ENCODE results near the gene LYG1.
"Not testable (repeated sequence)": the region's sequence is repeated elsewhere in the genome, so short reads cannot be mapped to it uniquely, and the experiment has no call there.

LYG1 gene

GRCh38 chr2:99301097-99301496 lies at the start of gene LYG1:
Gene LYG1 (minus strand): TSS chr2:99301197. CDS start chr2:99295670, 5,527 bp downstream.
- not testable (repeated sequence) for DNase-seq (ENCODE audit: low read depth in 3 of 3)

GRCh38 chr2:99350194-99350593 lies 49.2 kb upstream of the LYG1 start:
- DNase-seq (ENCODE audit: low read depth in 3 of 3): no peak

GRCh38 chr2:99348173-99348572 lies 47.2 kb upstream of the LYG1 start:
- DNase-seq (ENCODE audit: low read depth in 3 of 3): no peak

- DNase-seq (ENCODE audit: low read depth in 3 of 3): no peak
Measured at GRCh38 chr2:99346218-99346617, 45.2 kb upstream of the LYG1 start.

GRCh38 chr2:99345446-99345845 lies 44.4 kb upstream of the LYG1 start:
- DNase-seq (ENCODE audit: low read depth in 3 of 3): not testable (repeated sequence)

GRCh38 chr2:99342536-99342935 lies 41.5 kb upstream of the LYG1 start:
- DNase-seq (ENCODE audit: low read depth in 3 of 3): no peak

GRCh38 chr2:99340669-99341236 lies 39.8 kb upstream of the LYG1 start:
- DNase-seq (ENCODE audit: low read depth in 3 of 3): no peak

- no peak for DNase-seq (ENCODE audit: low read depth in 3 of 3)
Measured at GRCh38 chr2:99338029-99338585, 37.1 kb upstream of the LYG1 start.

GRCh38 chr2:99337113-99338028 lies 36.4 kb upstream of the LYG1 start, which contains the start of gene EIF5B:
Gene EIF5B (plus strand): TSS chr2:99337389. CDS start chr2:99337555, 166 bp downstream.
- peak; percentile 87 to 92 (median 91) for DNase-seq (ENCODE audit: low read depth in 3 of 3)

- DNase-seq (ENCODE audit: low read depth in 3 of 3): no peak
Measured at GRCh38 chr2:99336804-99337112, 35.8 kb upstream of the LYG1 start.

GRCh38 chr2:99335911-99336803 lies 35.2 kb upstream of the LYG1 start, which contains the start of gene TXNDC9:
Gene TXNDC9 (minus strand): TSS chr2:99336333. CDS start chr2:99333210, 3,123 bp downstream.
- DNase-seq (ENCODE audit: low read depth in 3 of 3): peak; percentile 95 to 97 (median 97)

- DNase-seq (ENCODE audit: low read depth in 3 of 3): no peak
Measured at GRCh38 chr2:99325384-99325783, 24.4 kb upstream of the LYG1 start.

GRCh38 chr2:99317873-99318200 lies 16.8 kb upstream of the LYG1 start:
- not testable (repeated sequence) for DNase-seq (ENCODE audit: low read depth in 3 of 3)

GRCh38 chr2:99317161-99317872 lies 16.3 kb upstream of the LYG1 start:
- no peak for DNase-seq (ENCODE audit: low read depth in 3 of 3)

- no peak for DNase-seq (ENCODE audit: low read depth in 3 of 3)
Measured at GRCh38 chr2:99299580-99299979, 1.4 kb downstream of the LYG1 start.

GRCh38 chr2:99297994-99298393 lies 3.0 kb downstream of the LYG1 start:
- DNase-seq (ENCODE audit: low read depth in 3 of 3): no peak

- DNase-seq (ENCODE audit: low read depth in 3 of 3): no peak
Measured at GRCh38 chr2:99285526-99285925, 15.5 kb downstream of the LYG1 start.

GRCh38 chr2:99279969-99280695 lies 20.9 kb downstream of the LYG1 start:
- no peak for DNase-seq (ENCODE audit: low read depth in 3 of 3)

- DNase-seq (ENCODE audit: low read depth in 3 of 3): no peak
Measured at GRCh38 chr2:99278793-99279291, 22.2 kb downstream of the LYG1 start.

- DNase-seq (ENCODE audit: low read depth in 3 of 3): not testable (repeated sequence)
Measured at GRCh38 chr2:99278195-99278765, 22.7 kb downstream of the LYG1 start.

Data from stimulated activated CD4-positive, alpha-beta T cell treated with anti-CD3 and anti-CD28 coated beads, TNF-alpha, amount 100 ng/mL, for 24 hours (primary cell).